ENCODE measurements around the gene ADRA1B. TPM values are rescaled to one million over a fixed set of nuclear protein-coding genes. Genes with fewer than 3 reads are reported as not detected.

ADRA1B gene
- total RNA-seq, 1 donor from 2014 or later = 0.57 TPM

- no peak overlapping the region for H3K27ac Mint-ChIP-seq
- peaks cover 4% of the 10 kb centered on the region for H3K4me1 Mint-ChIP-seq (ENCODE audit: low read depth)
Measured at GRCh38 chr5:159906463-159906862, 9.8 kb upstream of the ADRA1B start.

GRCh38 chr5:159906943-159907342 lies 9.3 kb upstream of the ADRA1B start:
- Mint-ChIP-seq H3K4me3 (ENCODE audit: low read depth) (no peak overlapping the region), H3K27me3 (peaks cover 5% of the 10 kb centered on the region), H3K36me3 (ENCODE audit: insufficient read depth) (no peaks in the 10 kb centered on the region), H3K9me3 (ENCODE audit: low read depth) (no peaks in the 10 kb centered on the region), H3K27ac (no peak overlapping the region), H3K4me1 (ENCODE audit: low read depth) (peaks cover 8% of the 10 kb centered on the region)
- no peak for TF ChIP-seq CTCF (IDR thresholded peaks at IDR 0.05; ENCODE audit: unreplicated experiment)
- no peak for DNase-seq (ENCODE audit: low spot score, unreplicated experiment)

More at GRCh38 chr5:159906463-159906862, 9.8 kb upstream of the ADRA1B start:
- Mint-ChIP-seq H3K36me3 (ENCODE audit: insufficient read depth) (no peaks in the 10 kb centered on the region), H3K9me3 (ENCODE audit: low read depth) (no peaks in the 10 kb centered on the region), H3K4me3 (ENCODE audit: low read depth) (no peak overlapping the region), H3K27me3 (peaks cover 5% of the 10 kb centered on the region)
- no peak for TF ChIP-seq CTCF (IDR thresholded peaks at IDR 0.05; ENCODE audit: unreplicated experiment)
- DNase-seq (ENCODE audit: low spot score, unreplicated experiment) = no peak

DNA sequence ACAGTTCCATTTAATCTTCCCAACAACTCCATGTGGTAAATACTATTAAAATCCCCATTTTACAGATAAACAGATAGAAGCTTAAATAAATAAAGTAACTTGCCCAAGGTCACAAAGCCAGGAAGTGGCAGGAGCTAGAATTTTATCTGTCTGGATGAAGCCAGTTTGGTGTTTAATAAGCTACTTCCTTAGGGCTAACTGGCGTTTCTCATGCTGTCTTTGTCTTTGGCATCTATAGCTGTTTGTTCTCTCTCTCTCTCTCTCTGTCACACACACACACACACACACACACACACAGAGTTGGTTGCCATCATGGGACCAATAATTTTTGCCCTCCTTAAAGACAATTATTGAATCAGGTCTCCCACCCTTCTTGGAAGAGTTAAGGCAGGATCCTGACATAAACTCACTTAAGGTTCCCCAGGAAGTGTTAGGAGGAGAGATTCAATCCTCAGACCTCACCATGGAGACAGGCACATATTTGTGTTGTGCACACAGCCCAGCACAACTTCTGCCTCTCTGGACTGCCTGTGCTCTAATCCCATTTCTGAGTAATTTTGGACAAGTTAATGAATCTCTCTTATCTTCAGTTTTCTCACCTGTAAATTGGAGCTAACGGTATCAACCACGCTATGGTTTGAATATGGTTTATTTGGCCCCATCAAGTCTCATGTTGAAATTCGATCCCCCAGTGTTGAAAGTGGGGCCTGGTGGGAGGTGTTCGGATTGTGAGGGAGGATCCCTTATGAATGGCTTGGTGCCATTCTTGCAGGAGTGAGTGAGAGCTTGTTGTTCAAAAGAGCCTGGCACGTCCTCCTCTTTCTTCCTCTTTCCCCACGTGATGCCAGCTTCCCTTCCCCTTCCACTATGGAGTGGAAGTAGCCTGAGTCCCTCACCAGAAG lies 8.3 kb upstream of the ADRA1B start:
- Mint-ChIP-seq H3K27ac (no peak overlapping the region), H3K36me3 (ENCODE audit: insufficient read depth) (no peaks in the 10 kb centered on the region), H3K4me3 (ENCODE audit: low read depth) (no peak overlapping the region), H3K9me3 (ENCODE audit: low read depth) (no peaks in the 10 kb centered on the region), H3K27me3 (peaks cover 9% of the 10 kb centered on the region), H3K4me1 (ENCODE audit: low read depth) (peaks cover 8% of the 10 kb centered on the region)
- DNase-seq (ENCODE audit: low spot score, unreplicated experiment) = no peak
- no peak for TF ChIP-seq CTCF (IDR thresholded peaks at IDR 0.05; ENCODE audit: unreplicated experiment)

GRCh38 chr5:159908591-159908940 lies 7.7 kb upstream of the ADRA1B start:
- Mint-ChIP-seq H3K4me3 (ENCODE audit: low read depth) (no peak overlapping the region), H3K27ac (no peak overlapping the region), H3K9me3 (ENCODE audit: low read depth) (no peaks in the 10 kb centered on the region), H3K27me3 (peaks cover 15% of the 10 kb centered on the region), H3K4me1 (ENCODE audit: low read depth) (peaks cover 8% of the 10 kb centered on the region), H3K36me3 (ENCODE audit: insufficient read depth) (no peaks in the 10 kb centered on the region)
- DNase-seq (ENCODE audit: low spot score, unreplicated experiment) = no peak
- TF ChIP-seq CTCF (IDR thresholded peaks at IDR 0.05; ENCODE audit: unreplicated experiment) = no peak

DNA sequence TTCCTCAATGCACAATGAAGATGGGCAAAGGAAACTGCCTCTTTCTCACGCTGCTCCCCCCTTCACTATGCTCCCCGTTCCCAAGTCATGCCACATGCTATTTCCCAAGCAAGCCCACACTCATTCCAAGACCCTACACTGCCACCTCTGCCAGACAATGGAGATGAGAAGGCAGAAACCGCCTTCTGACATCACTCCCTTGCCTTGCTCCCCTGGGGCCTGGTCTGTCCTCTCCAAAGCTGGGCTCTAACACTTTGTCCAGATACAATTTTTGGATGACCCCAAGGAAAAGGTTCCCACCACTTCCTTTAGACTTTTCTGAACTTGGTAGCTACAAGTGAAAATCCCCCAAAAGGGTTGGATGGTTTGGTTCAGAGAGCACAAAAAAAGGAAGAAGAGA lies 7.2 kb upstream of the ADRA1B start:
- Mint-ChIP-seq H3K27ac (no peak overlapping the region), H3K4me1 (ENCODE audit: low read depth) (peaks cover 8% of the 10 kb centered on the region), H3K9me3 (ENCODE audit: low read depth) (no peaks in the 10 kb centered on the region), H3K27me3 (peaks cover 20% of the 10 kb centered on the region), H3K4me3 (ENCODE audit: low read depth) (no peak overlapping the region), H3K36me3 (ENCODE audit: insufficient read depth) (no peaks in the 10 kb centered on the region)
- DNase-seq (ENCODE audit: low spot score, unreplicated experiment) = no peak
- TF ChIP-seq CTCF (IDR thresholded peaks at IDR 0.05; ENCODE audit: unreplicated experiment) = no peak

Measured in progenitor cell of endocrine pancreas (in vitro differentiated cells).